Endodermal cell (in vitro differentiated cells): Measurements from ENCODE around the gene CEBPG. TPM values are rescaled to one million over a fixed set of nuclear protein-coding genes. Genes with fewer than 3 reads are reported as not detected.
A peak's percentile ranks its signal among the peaks of the same experiment; 100 is the strongest.

ENCODE experiments used
- DNase-seq: peaks from one replicate; pipeline ENCODE4 v3.0.0-alpha.2; 2017
- H3K27ac ChIP-seq: 2 replicates; pipeline ENCODE4 v1.5.1; 2013; ENCODE audit warnings: mild to moderate bottlenecking, low read depth, low read length, moderate library complexity
- H3K27me3 ChIP-seq: 2 replicates; pipeline ENCODE4 v1.6.1; 2013; ENCODE audit warnings: mild to moderate bottlenecking, low read length, moderate library complexity; ENCODE audit not compliant: insufficient read depth, control insufficient read depth, poor library complexity, severe bottlenecking
- H3K36me3 ChIP-seq: 2 replicates; pipeline ENCODE4 v1.7.0; 2013; ENCODE audit warnings: mild to moderate bottlenecking, low read length, moderate library complexity; ENCODE audit not compliant: control insufficient read depth, insufficient read depth
- H3K4me1 ChIP-seq: one replicate; pipeline ENCODE4 v1.7.0; 2013; ENCODE audit warnings: low read length; ENCODE audit not compliant: control insufficient read depth, insufficient read depth
- H3K4me3 ChIP-seq: 2 replicates; pipeline ENCODE4 v1.5.1; 2013; ENCODE audit warnings: mild to moderate bottlenecking, low read length, moderate library complexity
- H3K9ac ChIP-seq: 2 replicates; pipeline ENCODE4 v1.6.1; 2013; ENCODE audit warnings: mild to moderate bottlenecking, low read length, moderate library complexity; ENCODE audit not compliant: poor library complexity, severe bottlenecking; ENCODE audit errors: extremely low read depth
- H3K9me3 ChIP-seq: 2 replicates; pipeline ENCODE4 v1.6.1; 2013; ENCODE audit warnings: mild to moderate bottlenecking, low read length, moderate library complexity; ENCODE audit not compliant: control insufficient read depth
- H3K27ac Mint-ChIP-seq: 2 replicates; pipeline ENCODE4 v1.8.0; 2020; ENCODE audit warnings: mixed read lengths
- H3K27me3 Mint-ChIP-seq: 2 replicates; pipeline ENCODE4 v1.8.0; 2021; ENCODE audit warnings: mild to moderate bottlenecking, mixed read lengths; ENCODE audit not compliant: insufficient read depth
- H3K36me3 Mint-ChIP-seq: 2 replicates; pipeline ENCODE4 v1.8.0; 2020; ENCODE audit warnings: low read depth, mixed read lengths
- H3K4me1 Mint-ChIP-seq: 2 replicates; pipeline ENCODE4 v1.8.0; 2020; ENCODE audit warnings: mixed read lengths
- H3K4me3 Mint-ChIP-seq: 2 replicates; pipeline ENCODE4 v1.8.0; 2020; ENCODE audit warnings: mild to moderate bottlenecking, moderate library complexity, mixed read lengths
- H3K9me3 Mint-ChIP-seq: 2 replicates; pipeline ENCODE4 v1.8.0; 2020; ENCODE audit warnings: mild to moderate bottlenecking, mixed read lengths
- CTCF ChIP-seq: fragments of 200-600 bp; sonication (generic); conservative IDR thresholded peaks from 2 replicates; pipeline ENCODE4 v1.5.0; 2021; ENCODE audit warnings: antibody characterized with exemption, mild to moderate bottlenecking
- WGBS, 2 experiments: methylation state at CpG; one replicate each; pipeline versions ENCODE4 v1.1.5 to v1.1.7; 2013; ENCODE audit warnings: missing lambda C conversion rate in 2 of 2, mixed read lengths in 1 of 2; ENCODE audit not compliant: insufficient coverage in 1 of 2, insufficient read length in 1 of 2; 5-methylcytosine and 5-hydroxymethylcytosine counted together
- total RNA-seq, 2 donors: library from RNA; stranded (reverse); fragmentation: NEBNext Ultra II Directional in 1 of 2; extraction: Animal tissue kit (Norgen Biotek cat#: 25700) in 1 of 2; gene quantifications; 2 replicates in 1 of 2; 3 replicates in 1 of 2; pipeline ENCODE4 v1.2.1, GENCODE V29; 2021

The CEBPG gene
- total RNA-seq, 2 donors from 2014 or later, result 31.9 to 33.8 TPM

GRCh38 chr19:33403221-33403972, 29.9 kb downstream of the CEBPG start:
- Mint-ChIP-seq H3K4me1 (peaks cover 2% of the 10 kb centered on the region), H3K27ac (no peak overlapping the region), H3K4me3 (no peak overlapping the region), H3K9me3 (no peaks in the 10 kb centered on the region), H3K36me3 (no peaks in the 10 kb centered on the region), H3K27me3 (no peaks in the 10 kb centered on the region)
- Histone ChIP-seq H3K4me3 (no peak overlapping the region), H3K27ac (no peak overlapping the region), H3K9ac (no peak overlapping the region), H3K4me1 (peaks cover 5% of the 10 kb centered on the region), H3K27me3 (no peaks in the 10 kb centered on the region), H3K36me3 (no peaks in the 10 kb centered on the region), H3K9me3 (no peaks in the 10 kb centered on the region)
- WGBS, 2 experiments, result 81 to 87% methylated on average over 11 to 18 of the region's 18 CpGs
- no peak for DNase-seq
- no peak for TF ChIP-seq CTCF

- DNase-seq, result no peak
- Histone ChIP-seq H3K27me3 (no peaks in the 10 kb centered on the region), H3K9ac (no peak overlapping the region), H3K9me3 (no peaks in the 10 kb centered on the region), H3K4me1 (peaks cover 5% of the 10 kb centered on the region), H3K36me3 (no peaks in the 10 kb centered on the region), H3K27ac (no peak overlapping the region), H3K4me3 (no peak overlapping the region)
- 80 to 85% methylated on average over 4 to 6 of the region's 6 CpGs for WGBS, 2 experiments
- Mint-ChIP-seq H3K27me3 (no peaks in the 10 kb centered on the region), H3K4me1 (peaks cover 2% of the 10 kb centered on the region), H3K4me3 (no peak overlapping the region), H3K9me3 (no peaks in the 10 kb centered on the region), H3K36me3 (no peaks in the 10 kb centered on the region), H3K27ac (no peak overlapping the region)
- TF ChIP-seq CTCF, result no peak
Measured at GRCh38 chr19:33403973-33404304, 30.4 kb downstream of the CEBPG start.

GRCh38 chr19:33404506-33405253, 31.2 kb downstream of the CEBPG start:
- H3K27ac ChIP-seq, result no peak overlapping the region
- no peaks in the 10 kb centered on the region for H3K36me3 Mint-ChIP-seq
- peaks cover 5% of the 10 kb centered on the region for H3K4me1 ChIP-seq
- no peak overlapping the region for H3K4me3 ChIP-seq
- H3K9me3 Mint-ChIP-seq, result no peaks in the 10 kb centered on the region
- no peaks in the 10 kb centered on the region for H3K9me3 ChIP-seq
- H3K27me3 ChIP-seq, result no peaks in the 10 kb centered on the region
- peaks cover 2% of the 10 kb centered on the region for H3K4me1 Mint-ChIP-seq
- H3K36me3 ChIP-seq, result no peaks in the 10 kb centered on the region
- WGBS, 2 experiments, result 94% methylated on average over 16 to 18 of the region's 18 CpGs
- H3K4me3 Mint-ChIP-seq, result no peak overlapping the region
- H3K27ac Mint-ChIP-seq, result peak overlapping the region; percentile 37
- DNase-seq, result no peak
- no peaks in the 10 kb centered on the region for H3K27me3 Mint-ChIP-seq
- no peak for TF ChIP-seq CTCF
- no peak overlapping the region for H3K9ac ChIP-seq
